DND-41 (cell line): ENCODE data around the gene MTHFD1.

Source experiments
- EZH2 ChIP-seq: IDR thresholded peaks from 3 replicates; pipeline ENCODE4 v1.6.1; 2012; ENCODE audit warnings: borderline replicate concordance, low read depth, mild to moderate bottlenecking, moderate library complexity, low read length, inconsistent platforms; ENCODE audit not compliant: severe bottlenecking
- TF ChIP-seq, protein P1 (sequence below): IDR thresholded peaks from 2 replicates; pipeline ENCODE4 v1.5.1; 2012; ENCODE audit warnings: borderline replicate concordance, low read length, moderate library complexity, mild to moderate bottlenecking; ENCODE audit not compliant: poor library complexity, severe bottlenecking; ENCODE audit errors: extremely low read depth

DNA sequence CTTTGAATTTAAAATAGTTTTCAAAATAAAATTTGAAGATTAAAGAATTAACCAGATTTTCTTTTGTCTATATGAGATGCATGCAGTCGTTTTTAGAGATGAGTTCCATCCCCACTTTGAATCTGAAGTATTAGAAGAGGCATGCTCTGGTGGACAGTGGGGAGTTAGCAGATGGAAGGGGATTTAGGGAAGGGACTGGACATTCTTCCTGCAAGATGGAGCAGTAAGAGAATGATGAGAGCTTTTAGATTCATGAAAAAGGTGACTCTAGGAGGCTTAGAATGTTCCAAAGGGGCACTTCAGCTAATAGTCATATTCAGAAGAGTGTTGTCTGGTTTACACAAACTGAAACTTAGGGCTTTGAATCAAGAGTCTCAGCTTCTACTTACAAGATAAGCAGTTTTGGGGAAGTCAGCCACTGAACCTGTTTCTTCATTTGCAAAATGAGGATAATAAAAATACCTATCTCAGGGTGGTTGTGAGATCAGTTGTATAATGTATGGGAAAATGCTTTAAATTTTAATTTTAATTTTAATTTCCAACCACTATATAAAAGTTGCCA, 120.1 kb downstream of the MTHFD1 start:
- TF ChIP-seq, protein P1, sequence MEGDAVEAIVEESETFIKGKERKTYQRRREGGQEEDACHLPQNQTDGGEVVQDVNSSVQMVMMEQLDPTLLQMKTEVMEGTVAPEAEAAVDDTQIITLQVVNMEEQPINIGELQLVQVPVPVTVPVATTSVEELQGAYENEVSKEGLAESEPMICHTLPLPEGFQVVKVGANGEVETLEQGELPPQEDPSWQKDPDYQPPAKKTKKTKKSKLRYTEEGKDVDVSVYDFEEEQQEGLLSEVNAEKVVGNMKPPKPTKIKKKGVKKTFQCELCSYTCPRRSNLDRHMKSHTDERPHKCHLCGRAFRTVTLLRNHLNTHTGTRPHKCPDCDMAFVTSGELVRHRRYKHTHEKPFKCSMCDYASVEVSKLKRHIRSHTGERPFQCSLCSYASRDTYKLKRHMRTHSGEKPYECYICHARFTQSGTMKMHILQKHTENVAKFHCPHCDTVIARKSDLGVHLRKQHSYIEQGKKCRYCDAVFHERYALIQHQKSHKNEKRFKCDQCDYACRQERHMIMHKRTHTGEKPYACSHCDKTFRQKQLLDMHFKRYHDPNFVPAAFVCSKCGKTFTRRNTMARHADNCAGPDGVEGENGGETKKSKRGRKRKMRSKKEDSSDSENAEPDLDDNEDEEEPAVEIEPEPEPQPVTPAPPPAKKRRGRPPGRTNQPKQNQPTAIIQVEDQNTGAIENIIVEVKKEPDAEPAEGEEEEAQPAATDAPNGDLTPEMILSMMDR, result no peak
- no peak for TF ChIP-seq EZH2
